RWPE1 (cell line): ENCODE measurements around the gene SH2D3C.
A peak's percentile ranks its signal among the peaks of the same experiment; 100 is the strongest.
"Not testable (repeated sequence)": the region's sequence is repeated elsewhere in the genome, so short reads cannot be mapped to it uniquely, and the experiment has no call there.

ENCODE experiments used
- CTCF ChIA-PET: fragments of 350-600 bp; sonication (Branson Sonifier 250); formaldehyde crosslinking; extraction: SDS; loops from one replicate; lab custom pipeline; 2021; lab: Yijun Ruan, JAX
- POLR2A ChIA-PET: fragments of 400-600 bp; formaldehyde crosslinking; extraction: SDS; loops from one replicate; lab custom pipeline; 2020; ENCODE audit warnings: antibody characterized with exemption; ENCODE audit not compliant: low non-redundant PET; lab: Yijun Ruan, JAX
- DNase-seq: peaks from one replicate; pipeline ENCODE4 v3.0.0; 2012; ENCODE audit warnings: low spot score
- H3K27ac ChIP-seq: fragments of 450-650 bp; 2 replicates; pipeline ENCODE4 v1.5.1; 2017
- TF ChIP-seq, protein P1 (sequence below): fragments of 450-650 bp; conservative IDR thresholded peaks from 2 replicates; pipeline ENCODE4 v1.5.1; 2017; ENCODE audit warnings: low read depth, mild to moderate bottlenecking

Gene SH2D3C

DNA sequence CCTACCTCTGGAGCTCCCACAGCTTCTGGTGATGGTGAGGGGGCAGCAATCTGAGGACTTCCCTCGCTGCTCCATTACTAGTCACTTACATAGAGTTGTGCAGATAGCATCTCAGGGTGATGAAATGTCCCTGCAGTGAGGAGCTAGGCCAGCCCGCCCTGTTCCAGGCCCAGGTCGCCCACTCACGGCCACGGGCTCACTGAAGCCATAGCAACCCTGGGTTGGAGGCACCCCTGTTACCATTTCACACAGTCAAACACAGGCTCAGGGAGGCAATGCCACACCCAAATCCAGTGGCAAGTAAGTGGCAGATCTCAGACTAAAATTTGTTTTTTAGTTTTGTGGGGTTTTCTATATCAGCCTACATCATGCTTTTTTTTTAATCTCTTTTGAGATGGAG lies 19.6 kb downstream of the SH2D3C start:
- CTCF ChIA-PET: no interaction called here
- DNase-seq: no peak
- TF ChIP-seq, protein P1, sequence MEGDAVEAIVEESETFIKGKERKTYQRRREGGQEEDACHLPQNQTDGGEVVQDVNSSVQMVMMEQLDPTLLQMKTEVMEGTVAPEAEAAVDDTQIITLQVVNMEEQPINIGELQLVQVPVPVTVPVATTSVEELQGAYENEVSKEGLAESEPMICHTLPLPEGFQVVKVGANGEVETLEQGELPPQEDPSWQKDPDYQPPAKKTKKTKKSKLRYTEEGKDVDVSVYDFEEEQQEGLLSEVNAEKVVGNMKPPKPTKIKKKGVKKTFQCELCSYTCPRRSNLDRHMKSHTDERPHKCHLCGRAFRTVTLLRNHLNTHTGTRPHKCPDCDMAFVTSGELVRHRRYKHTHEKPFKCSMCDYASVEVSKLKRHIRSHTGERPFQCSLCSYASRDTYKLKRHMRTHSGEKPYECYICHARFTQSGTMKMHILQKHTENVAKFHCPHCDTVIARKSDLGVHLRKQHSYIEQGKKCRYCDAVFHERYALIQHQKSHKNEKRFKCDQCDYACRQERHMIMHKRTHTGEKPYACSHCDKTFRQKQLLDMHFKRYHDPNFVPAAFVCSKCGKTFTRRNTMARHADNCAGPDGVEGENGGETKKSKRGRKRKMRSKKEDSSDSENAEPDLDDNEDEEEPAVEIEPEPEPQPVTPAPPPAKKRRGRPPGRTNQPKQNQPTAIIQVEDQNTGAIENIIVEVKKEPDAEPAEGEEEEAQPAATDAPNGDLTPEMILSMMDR: no peak
- POLR2A ChIA-PET: no interaction called here
- H3K27ac ChIP-seq: no peak overlapping the region

DNA sequence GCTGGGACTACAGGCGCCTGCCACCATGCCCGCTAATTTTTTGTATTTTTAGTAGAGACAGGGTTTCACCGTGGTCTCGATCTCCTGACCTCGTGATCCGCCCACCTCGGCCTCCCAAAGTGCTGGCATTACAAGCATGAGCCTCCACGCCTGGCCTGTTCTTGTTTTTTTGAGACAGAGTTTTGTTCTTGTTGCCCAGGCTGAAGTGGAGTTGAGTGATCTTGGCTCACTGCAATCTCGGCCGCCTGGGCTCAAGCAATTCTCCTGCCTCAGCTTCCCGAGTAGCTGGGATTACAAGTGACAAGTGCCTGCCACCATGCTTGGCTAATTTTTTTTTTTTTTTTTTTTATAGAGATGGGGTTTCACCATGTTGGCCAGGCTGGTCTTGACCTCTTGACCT lies 21.7 kb downstream of the SH2D3C start:
- H3K27ac ChIP-seq, DNase-seq: not testable (repeated sequence)
- ChIA-PET CTCF (interaction anchor here (0.6 kb wide), 1 partner anchor 22 kb away, joined by 3 read pairs; the partner anchor contains the start of gene TOR2A), POLR2A (interaction anchor here (0.6 kb wide), 1 partner anchor 178 kb away, joined by 4 read pairs; no protein-coding TSS in a partner anchor)

- TF ChIP-seq, protein P1: no peak
- ChIA-PET CTCF (interaction anchor here (0.5 to 0.6 kb wide), 2 partner anchors 21 to 324 kb away, joined by 3 read pairs; partner anchors contain the start of gene TOR2A), POLR2A (no interaction called here)
- no peak for DNase-seq
- H3K27ac ChIP-seq: no peak overlapping the region
Measured at GRCh38 chr9:127756233-127756632, 22.2 kb downstream of the SH2D3C start.

- TF ChIP-seq, protein P1: no peak
- DNase-seq: no peak
- H3K27ac ChIP-seq: no peak overlapping the region
- CTCF ChIA-PET: interaction anchor here (0.5 to 0.6 kb wide), 2 partner anchors 15 to 325 kb away, joined by 3 read pairs; no protein-coding TSS in a partner anchor
- POLR2A ChIA-PET: no interaction called here
Measured at GRCh38 chr9:127755061-127756060, 23.1 kb downstream of the SH2D3C start.

- peak; percentile 78 for DNase-seq
- POLR2A ChIA-PET: no interaction called here
- no peak overlapping the region for H3K27ac ChIP-seq
- CTCF ChIA-PET: no interaction called here
- TF ChIP-seq, protein P1: no peak
Measured at GRCh38 chr9:127754099-127755060, 24.1 kb downstream of the SH2D3C start.

DNA sequence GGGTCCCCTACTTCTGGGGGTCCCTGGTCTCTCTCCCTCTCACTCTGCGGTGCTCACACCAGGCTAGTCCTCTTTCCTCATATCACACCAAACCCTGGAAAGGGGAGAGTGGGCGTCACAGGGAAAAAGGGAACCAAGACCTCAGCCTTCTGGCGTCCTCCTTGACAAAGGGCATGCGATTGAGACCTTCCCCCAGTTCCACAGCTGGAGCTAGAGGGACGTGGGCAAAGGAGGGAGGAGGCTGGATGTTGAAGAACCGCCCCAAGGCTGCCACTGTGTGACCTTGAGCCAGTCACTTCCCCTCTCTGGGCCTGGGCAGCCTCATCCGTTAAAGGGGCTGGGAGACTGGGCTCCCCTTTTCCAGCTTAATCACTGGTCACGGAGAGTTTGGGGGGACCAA lies 24.8 kb downstream of the SH2D3C start:
- POLR2A ChIA-PET: no interaction called here
- TF ChIP-seq, protein P1: no peak
- CTCF ChIA-PET: no interaction called here
- no peak for DNase-seq
- H3K27ac ChIP-seq: no peak overlapping the region
